ENCODE data around the gene B9D2. TPM values are rescaled to one million over a fixed set of nuclear protein-coding genes. Genes with fewer than 3 reads are reported as not detected.

The B9D2 gene
- total RNA-seq, 1 donor from 2014 or later: 1.1 TPM

DNA sequence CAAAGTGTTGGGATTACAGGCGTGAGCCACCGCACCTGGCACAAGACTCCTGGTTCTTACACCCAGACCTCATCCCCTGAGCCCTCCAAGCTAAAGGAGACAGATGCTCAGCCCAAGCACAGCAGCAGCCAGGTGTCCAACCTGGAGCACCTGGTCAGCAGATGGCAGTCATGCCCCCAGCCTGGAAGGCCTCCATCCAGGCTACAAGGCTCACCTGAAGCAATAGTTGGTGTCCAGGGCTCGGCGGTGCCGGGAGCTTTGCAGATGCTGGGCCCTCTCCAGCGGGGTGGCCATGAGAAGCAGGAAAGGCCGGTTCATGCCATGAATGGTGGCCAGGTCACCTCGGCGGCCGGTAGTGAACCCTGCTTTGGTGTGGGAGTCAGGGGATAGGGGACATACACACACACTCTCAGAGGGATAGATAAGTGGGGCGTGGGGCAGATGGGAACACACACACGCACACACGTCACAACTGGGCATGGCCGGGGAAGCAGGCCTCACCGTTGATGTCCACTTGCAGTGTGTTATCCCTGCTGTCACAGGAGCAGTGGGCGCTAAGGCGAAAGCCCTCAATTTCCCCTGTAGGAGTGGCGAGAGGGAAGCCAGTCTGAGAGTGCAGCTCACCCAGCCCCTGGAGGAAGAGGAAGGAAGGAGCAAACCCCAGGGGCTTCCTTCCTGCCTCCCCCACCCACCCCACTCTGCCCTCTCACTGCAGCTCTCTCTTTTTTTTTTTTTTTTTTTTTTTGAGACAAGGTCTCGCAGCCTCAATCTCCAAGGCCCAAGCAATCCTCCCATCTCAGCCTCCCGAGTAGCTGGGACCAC is 22.1 kb downstream of the B9D2 start:
- Histone ChIP-seq H3K27me3 (ENCODE audit: control insufficient read depth, insufficient read depth, low read length) (no peaks in the 10 kb centered on the region), H3K36me3 (ENCODE audit: control insufficient read depth, insufficient read depth, low read length) (peaks cover 15% of the 10 kb centered on the region), H3K4me3 (ENCODE audit: low read depth, low read length) (no peak overlapping the region)
- DNase-seq (ENCODE audit: low read depth) (no peak), FAIRE-seq (no peak)
- TF ChIP-seq, protein P1, sequence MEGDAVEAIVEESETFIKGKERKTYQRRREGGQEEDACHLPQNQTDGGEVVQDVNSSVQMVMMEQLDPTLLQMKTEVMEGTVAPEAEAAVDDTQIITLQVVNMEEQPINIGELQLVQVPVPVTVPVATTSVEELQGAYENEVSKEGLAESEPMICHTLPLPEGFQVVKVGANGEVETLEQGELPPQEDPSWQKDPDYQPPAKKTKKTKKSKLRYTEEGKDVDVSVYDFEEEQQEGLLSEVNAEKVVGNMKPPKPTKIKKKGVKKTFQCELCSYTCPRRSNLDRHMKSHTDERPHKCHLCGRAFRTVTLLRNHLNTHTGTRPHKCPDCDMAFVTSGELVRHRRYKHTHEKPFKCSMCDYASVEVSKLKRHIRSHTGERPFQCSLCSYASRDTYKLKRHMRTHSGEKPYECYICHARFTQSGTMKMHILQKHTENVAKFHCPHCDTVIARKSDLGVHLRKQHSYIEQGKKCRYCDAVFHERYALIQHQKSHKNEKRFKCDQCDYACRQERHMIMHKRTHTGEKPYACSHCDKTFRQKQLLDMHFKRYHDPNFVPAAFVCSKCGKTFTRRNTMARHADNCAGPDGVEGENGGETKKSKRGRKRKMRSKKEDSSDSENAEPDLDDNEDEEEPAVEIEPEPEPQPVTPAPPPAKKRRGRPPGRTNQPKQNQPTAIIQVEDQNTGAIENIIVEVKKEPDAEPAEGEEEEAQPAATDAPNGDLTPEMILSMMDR (IDR thresholded peaks at IDR 0.05; ENCODE audit: insufficient read depth, low read length, severe bottlenecking): peak; percentile 38

DNA sequence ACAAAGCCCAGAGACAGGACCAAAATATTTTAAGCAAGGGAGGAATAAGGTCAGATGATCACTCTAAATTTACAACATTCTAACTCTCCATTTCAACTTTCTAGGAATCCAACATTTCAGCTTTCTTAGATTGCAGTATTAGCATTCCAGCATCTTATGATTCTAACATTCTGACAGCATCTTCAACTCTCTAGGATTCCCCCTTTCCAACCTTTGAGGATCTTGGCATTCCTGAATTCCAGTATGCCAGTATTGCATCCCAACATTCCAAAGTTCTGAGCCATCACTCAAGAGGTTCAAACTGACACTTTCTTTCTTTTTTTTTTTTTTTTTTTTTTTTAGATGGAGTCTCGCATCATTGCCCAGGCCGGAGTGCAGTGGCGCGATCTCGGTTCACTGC is 24.0 kb downstream of the B9D2 start:
- H3K36me3 ChIP-seq (ENCODE audit: control insufficient read depth, insufficient read depth, low read length): peaks cover 18% of the 10 kb centered on the region
- FAIRE-seq: no peak
- no peak overlapping the region for H3K4me3 ChIP-seq (ENCODE audit: low read depth, low read length)
- no peaks in the 10 kb centered on the region for H3K27me3 ChIP-seq (ENCODE audit: control insufficient read depth, insufficient read depth, low read length)
- DNase-seq (ENCODE audit: low read depth): no peak
- TF ChIP-seq, protein P1 (IDR thresholded peaks at IDR 0.05; ENCODE audit: insufficient read depth, low read length, severe bottlenecking): no peak

DNA sequence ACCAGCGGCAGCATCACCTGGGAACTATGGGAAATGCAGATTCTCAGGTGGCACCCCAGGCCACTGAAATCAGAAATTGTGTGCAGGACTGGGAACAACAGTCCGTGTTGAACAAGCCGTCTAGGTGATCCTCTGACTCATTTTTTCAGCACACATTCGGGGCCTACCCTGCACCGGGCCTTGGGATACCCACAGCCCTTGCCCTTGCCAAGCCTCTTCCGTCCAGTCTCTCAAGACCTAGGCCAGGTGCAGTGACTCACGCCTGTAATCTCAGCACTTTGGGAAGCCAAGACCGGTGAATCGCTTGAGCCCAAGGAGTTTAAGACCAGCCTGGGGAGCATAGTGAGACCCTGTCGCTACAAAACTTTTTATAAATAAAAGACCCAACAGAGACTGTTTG is 28.5 kb downstream of the B9D2 start:
- FAIRE-seq (no peak), DNase-seq (ENCODE audit: low read depth) (no peak)

DNA sequence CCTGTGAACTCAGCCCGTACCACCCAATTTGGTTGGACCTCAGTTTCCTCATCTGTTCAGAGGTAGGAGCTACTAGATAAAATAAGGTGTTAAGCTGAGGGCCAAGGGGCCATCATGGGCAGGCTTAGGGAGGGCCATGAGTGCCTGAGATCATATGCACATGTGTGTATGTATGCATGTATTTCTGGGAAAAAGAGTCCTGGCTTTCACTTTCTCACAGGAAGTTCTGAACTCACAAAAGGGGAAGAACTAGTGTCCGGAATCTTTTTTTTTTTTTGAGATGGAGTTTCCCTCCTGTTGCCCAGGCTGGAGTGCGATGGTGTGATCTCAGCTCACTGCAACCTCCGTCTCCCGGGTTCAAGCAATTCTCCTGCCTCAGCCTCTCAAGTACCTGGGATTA is 29.2 kb downstream of the B9D2 start:
- no peak for DNase-seq (ENCODE audit: low read depth)
- peaks cover 15% of the 10 kb centered on the region for H3K36me3 ChIP-seq (ENCODE audit: control insufficient read depth, insufficient read depth, low read length)
- TF ChIP-seq, protein P1 (IDR thresholded peaks at IDR 0.05; ENCODE audit: insufficient read depth, low read length, severe bottlenecking): no peak

More for the DNA sequence above, 28.5 kb downstream of the B9D2 start:
- no peak overlapping the region for H3K4me3 ChIP-seq (ENCODE audit: low read depth, low read length)
- TF ChIP-seq, protein P1 (IDR thresholded peaks at IDR 0.05; ENCODE audit: insufficient read depth, low read length, severe bottlenecking): no peak
- H3K27me3 ChIP-seq (ENCODE audit: control insufficient read depth, insufficient read depth, low read length): no peaks in the 10 kb centered on the region
- peaks cover 15% of the 10 kb centered on the region for H3K36me3 ChIP-seq (ENCODE audit: control insufficient read depth, insufficient read depth, low read length)

GRCh38 chr19:41332468-41332867 is 31.5 kb downstream of the B9D2 start:
- TF ChIP-seq, protein P1 (IDR thresholded peaks at IDR 0.05; ENCODE audit: insufficient read depth, low read length, severe bottlenecking): no peak
- Histone ChIP-seq H3K36me3 (ENCODE audit: control insufficient read depth, insufficient read depth, low read length) (peaks cover 15% of the 10 kb centered on the region), H3K27me3 (ENCODE audit: control insufficient read depth, insufficient read depth, low read length) (no peaks in the 10 kb centered on the region), H3K4me3 (ENCODE audit: low read depth, low read length) (no peak overlapping the region)
- FAIRE-seq (no peak), DNase-seq (ENCODE audit: low read depth) (no peak)

More for the DNA sequence above, 29.2 kb downstream of the B9D2 start:
- H3K27me3 ChIP-seq (ENCODE audit: control insufficient read depth, insufficient read depth, low read length): no peaks in the 10 kb centered on the region
- no peak for FAIRE-seq
- no peak overlapping the region for H3K4me3 ChIP-seq (ENCODE audit: low read depth, low read length)
